ENCODE measurements around the gene PLCH2.

The PLCH2 gene

GRCh38 chr1:2534687-2535441 is 58.8 kb downstream of the PLCH2 start:
- Histone ChIP-seq H3K4me3 (no peak overlapping the region), H3K27ac (peak overlapping the region in 6 of 21 experiments; percentile 4 to 83 (median 37))

- H3K4me3 ChIP-seq = no peak overlapping the region
- peak overlapping the region in 1 of 21 experiments; percentile 45 for H3K27ac ChIP-seq
Observed at GRCh38 chr1:2535455-2535854, 59.4 kb downstream of the PLCH2 start.

GRCh38 chr1:2535981-2536380 is 59.9 kb downstream of the PLCH2 start:
- H3K27ac ChIP-seq = no peak overlapping the region
- H3K4me3 ChIP-seq = no peak overlapping the region

GRCh38 chr1:2537784-2538115 is 61.7 kb downstream of the PLCH2 start:
- H3K4me3 ChIP-seq = no peak overlapping the region
- H3K27ac ChIP-seq = no peak overlapping the region

- no peak overlapping the region for H3K4me3 ChIP-seq
- no peak overlapping the region for H3K27ac ChIP-seq
Observed at GRCh38 chr1:2538376-2538775, 62.3 kb downstream of the PLCH2 start.

GRCh38 chr1:2538872-2539271 is 62.8 kb downstream of the PLCH2 start:
- no peak overlapping the region for H3K4me3 ChIP-seq
- no peak overlapping the region for H3K27ac ChIP-seq

GRCh38 chr1:2539312-2539907 is 63.3 kb downstream of the PLCH2 start:
- no peak overlapping the region for H3K27ac ChIP-seq
- H3K4me3 ChIP-seq = no peak overlapping the region

GRCh38 chr1:2540816-2541492 is 64.9 kb downstream of the PLCH2 start:
- H3K4me3 ChIP-seq = no peak overlapping the region
- no peak overlapping the region for H3K27ac ChIP-seq

- no peak overlapping the region for H3K4me3 ChIP-seq
- no peak overlapping the region for H3K27ac ChIP-seq
Observed at GRCh38 chr1:2541619-2542245, 65.6 kb downstream of the PLCH2 start.

- no peak overlapping the region for H3K27ac ChIP-seq
- no peak overlapping the region for H3K4me3 ChIP-seq
Observed at GRCh38 chr1:2542246-2542915, 66.3 kb downstream of the PLCH2 start.

GRCh38 chr1:2543543-2544092 is 67.5 kb downstream of the PLCH2 start:
- no peak overlapping the region for H3K4me3 ChIP-seq
- peak overlapping the region in 4 of 21 experiments; percentile 17 to 42 (median 28) for H3K27ac ChIP-seq

GRCh38 chr1:2544093-2544874 is 68.2 kb downstream of the PLCH2 start:
- no peak overlapping the region for H3K4me3 ChIP-seq
- H3K27ac ChIP-seq = peak overlapping the region in 5 of 21 experiments; percentile 19 to 94 (median 63)

- H3K27ac ChIP-seq = peak overlapping the region in 13 of 21 experiments; percentile 34 to 100 (median 63)
- no peak overlapping the region for H3K4me3 ChIP-seq
Observed at GRCh38 chr1:2544875-2545640, 69.0 kb downstream of the PLCH2 start.

- peak overlapping the region; percentile 33 to 100 (median 94) for H3K27ac ChIP-seq
- H3K4me3 ChIP-seq = peak overlapping the region; percentile 42 to 67 (median 48)
Observed at GRCh38 chr1:2545754-2546514, 69.8 kb downstream of the PLCH2 start.

- H3K4me3 ChIP-seq = peak overlapping the region; percentile 42 to 67 (median 48)
- H3K27ac ChIP-seq = peak overlapping the region; percentile 33 to 100 (median 94)
Observed at GRCh38 chr1:2546515-2547209, 70.6 kb downstream of the PLCH2 start.

GRCh38 chr1:2547210-2548067 is 71.3 kb downstream of the PLCH2 start:
- Histone ChIP-seq H3K27ac (peak overlapping the region in 20 of 21 experiments; percentile 83 to 100 (median 94)), H3K4me3 (peak overlapping the region; percentile 42 to 67 (median 48))
